ENCODE results near the gene TRAPPC2.

DNA sequence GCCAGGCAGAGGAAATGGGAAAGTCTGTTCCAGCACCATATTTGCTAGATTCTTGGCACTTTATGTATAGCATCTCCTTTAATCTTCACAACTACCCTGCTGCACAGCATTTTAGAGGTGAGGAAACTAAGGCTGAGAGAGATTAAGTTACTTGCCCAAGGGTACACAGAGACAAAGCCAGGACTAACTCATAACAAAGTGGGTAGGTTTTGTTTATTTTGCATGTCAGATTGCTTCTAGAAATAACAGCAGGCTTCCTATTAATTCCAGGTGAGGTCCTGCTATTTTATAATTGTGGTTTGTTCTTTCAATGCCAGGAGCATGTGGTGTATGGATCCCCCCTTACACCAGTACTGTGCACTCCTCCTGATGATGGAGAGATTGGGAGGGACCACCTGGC lies 66.5 kb downstream of the TRAPPC2 start:
- TF ChIP-seq POLR2A (IDR thresholded peaks at IDR 0.05) (no peak), EP300 (IDR thresholded peaks at IDR 0.05) (no peak), POLR2AphosphoS5 (IDR thresholded peaks at IDR 0.05) (no peak)
- TF ChIP-seq, protein P1, sequence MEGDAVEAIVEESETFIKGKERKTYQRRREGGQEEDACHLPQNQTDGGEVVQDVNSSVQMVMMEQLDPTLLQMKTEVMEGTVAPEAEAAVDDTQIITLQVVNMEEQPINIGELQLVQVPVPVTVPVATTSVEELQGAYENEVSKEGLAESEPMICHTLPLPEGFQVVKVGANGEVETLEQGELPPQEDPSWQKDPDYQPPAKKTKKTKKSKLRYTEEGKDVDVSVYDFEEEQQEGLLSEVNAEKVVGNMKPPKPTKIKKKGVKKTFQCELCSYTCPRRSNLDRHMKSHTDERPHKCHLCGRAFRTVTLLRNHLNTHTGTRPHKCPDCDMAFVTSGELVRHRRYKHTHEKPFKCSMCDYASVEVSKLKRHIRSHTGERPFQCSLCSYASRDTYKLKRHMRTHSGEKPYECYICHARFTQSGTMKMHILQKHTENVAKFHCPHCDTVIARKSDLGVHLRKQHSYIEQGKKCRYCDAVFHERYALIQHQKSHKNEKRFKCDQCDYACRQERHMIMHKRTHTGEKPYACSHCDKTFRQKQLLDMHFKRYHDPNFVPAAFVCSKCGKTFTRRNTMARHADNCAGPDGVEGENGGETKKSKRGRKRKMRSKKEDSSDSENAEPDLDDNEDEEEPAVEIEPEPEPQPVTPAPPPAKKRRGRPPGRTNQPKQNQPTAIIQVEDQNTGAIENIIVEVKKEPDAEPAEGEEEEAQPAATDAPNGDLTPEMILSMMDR (IDR thresholded peaks at IDR 0.05), result no peak
